ENCODE data around the gene SOX1. TPM values are rescaled to one million over a fixed set of nuclear protein-coding genes. Genes with fewer than 3 reads are reported as not detected.

The SOX1 gene
- total RNA-seq, 1 donor from 2014 or later: not detected

GRCh38 chr13:112117955-112118302 is 51.0 kb downstream of the SOX1 start:
- Mint-ChIP-seq H3K4me3 (no peak overlapping the region), H3K36me3 (ENCODE audit: low read depth) (no peaks in the 10 kb centered on the region), H3K27me3 (ENCODE audit: insufficient read depth) (peaks cover 5% of the 10 kb centered on the region), H3K4me1 (ENCODE audit: low read depth) (peaks cover 5% of the 10 kb centered on the region), H3K27ac (no peak overlapping the region), H3K9me3 (no peaks in the 10 kb centered on the region)
- intact Hi-C loops (cut with micrococcal nuclease): no loop called here
- DNase-seq (ENCODE audit: low spot score): no peak

GRCh38 chr13:112118451-112119064 is 51.6 kb downstream of the SOX1 start:
- peaks cover 5% of the 10 kb centered on the region for H3K4me1 Mint-ChIP-seq (ENCODE audit: low read depth)
- no peak for DNase-seq (ENCODE audit: low spot score)
- intact Hi-C loops (cut with micrococcal nuclease): no loop called here
- H3K4me3 Mint-ChIP-seq: no peak overlapping the region
- no peak overlapping the region for H3K27ac Mint-ChIP-seq
- no peaks in the 10 kb centered on the region for H3K9me3 Mint-ChIP-seq
- peaks cover 2% of the 10 kb centered on the region for H3K27me3 Mint-ChIP-seq (ENCODE audit: insufficient read depth)
- H3K36me3 Mint-ChIP-seq (ENCODE audit: low read depth): no peaks in the 10 kb centered on the region

DNA sequence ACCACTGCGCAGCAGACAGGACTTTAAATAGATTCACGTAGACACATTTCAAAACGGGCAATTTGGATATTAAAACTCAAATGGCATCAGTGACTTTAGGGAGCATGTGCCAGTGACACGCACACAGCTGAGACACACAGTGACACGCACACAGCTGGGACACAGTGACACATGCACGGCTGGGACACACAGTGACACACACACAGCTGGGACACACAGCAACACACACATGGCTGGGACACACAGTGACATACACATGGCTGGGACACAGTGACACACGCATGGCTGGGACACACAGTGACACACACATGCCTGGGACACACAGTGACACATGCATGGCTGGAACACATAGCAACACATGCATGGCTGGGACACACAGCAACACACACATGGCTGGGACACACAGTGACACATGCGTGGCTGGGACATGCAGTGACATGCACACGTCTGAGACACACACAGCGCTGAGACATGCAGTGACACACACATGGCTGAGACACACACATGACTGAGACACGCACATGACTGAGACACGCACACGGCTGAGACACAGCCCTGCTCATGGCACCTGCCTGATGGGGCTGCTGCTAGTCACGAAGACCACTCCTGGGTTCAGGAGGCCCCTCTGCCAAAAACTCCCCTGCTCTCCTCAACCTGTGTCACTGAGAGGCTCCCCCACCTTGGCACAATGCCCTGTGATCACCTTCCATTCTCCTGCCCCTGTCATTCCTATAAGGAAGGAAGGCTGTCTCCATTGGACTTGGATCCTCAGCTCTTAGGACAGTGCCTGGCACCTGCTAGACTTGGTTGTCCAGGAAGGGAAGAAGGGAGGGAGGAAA is 52.5 kb downstream of the SOX1 start:
- Mint-ChIP-seq H3K36me3 (ENCODE audit: low read depth) (no peaks in the 10 kb centered on the region), H3K27ac (no peak overlapping the region), H3K27me3 (ENCODE audit: insufficient read depth) (peaks cover 2% of the 10 kb centered on the region), H3K4me1 (ENCODE audit: low read depth) (peaks cover 3% of the 10 kb centered on the region), H3K4me3 (no peak overlapping the region), H3K9me3 (no peaks in the 10 kb centered on the region)
- no peak for DNase-seq (ENCODE audit: low spot score)
- intact Hi-C loops (cut with micrococcal nuclease): no loop called here

DNA sequence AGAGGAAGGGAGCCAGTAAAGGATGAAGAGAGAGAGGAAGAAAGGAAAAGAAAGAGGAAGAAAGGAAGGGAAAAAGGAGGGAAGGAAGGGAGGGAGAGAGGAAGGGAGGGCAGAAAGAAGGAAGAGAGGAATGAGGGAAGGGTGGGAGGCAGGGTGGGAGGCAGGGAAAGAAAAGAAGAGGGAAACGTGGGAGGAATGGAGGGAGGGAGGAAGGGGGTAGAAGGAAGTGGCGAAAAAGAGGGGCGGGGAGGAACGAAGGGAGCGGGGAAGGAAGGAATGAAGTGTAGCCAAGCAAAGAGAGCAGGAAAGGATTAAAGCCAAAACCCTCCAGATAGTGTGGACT is 53.1 kb downstream of the SOX1 start:
- Mint-ChIP-seq H3K9me3 (no peaks in the 10 kb centered on the region), H3K36me3 (ENCODE audit: low read depth) (no peaks in the 10 kb centered on the region), H3K4me3 (no peak overlapping the region), H3K4me1 (ENCODE audit: low read depth) (no peaks in the 10 kb centered on the region), H3K27me3 (ENCODE audit: insufficient read depth) (peaks cover 4% of the 10 kb centered on the region), H3K27ac (no peak overlapping the region)
- DNase-seq (ENCODE audit: low spot score): no peak
- intact Hi-C loops (cut with micrococcal nuclease): no loop called here

Data from activated T-helper 1 cell treated with anti-CD3 and anti-CD28 coated beads, Interleukin-12 subunit alpha, Interleukin-12 subunit beta, Interleukin-2, Interleukin-4 antibody, amounts not matched to agents 30 ng/mL and 10 ng/mL and 1 ng/mL, durations not matched to agents 14 hours and 24 hours and 36 hours (primary cell).